ENCODE results near the gene SCO1.
"Not testable (repeated sequence)": the region's sequence is repeated elsewhere in the genome, so short reads cannot be mapped to it uniquely, and the experiment has no call there.

Gene SCO1

DNA sequence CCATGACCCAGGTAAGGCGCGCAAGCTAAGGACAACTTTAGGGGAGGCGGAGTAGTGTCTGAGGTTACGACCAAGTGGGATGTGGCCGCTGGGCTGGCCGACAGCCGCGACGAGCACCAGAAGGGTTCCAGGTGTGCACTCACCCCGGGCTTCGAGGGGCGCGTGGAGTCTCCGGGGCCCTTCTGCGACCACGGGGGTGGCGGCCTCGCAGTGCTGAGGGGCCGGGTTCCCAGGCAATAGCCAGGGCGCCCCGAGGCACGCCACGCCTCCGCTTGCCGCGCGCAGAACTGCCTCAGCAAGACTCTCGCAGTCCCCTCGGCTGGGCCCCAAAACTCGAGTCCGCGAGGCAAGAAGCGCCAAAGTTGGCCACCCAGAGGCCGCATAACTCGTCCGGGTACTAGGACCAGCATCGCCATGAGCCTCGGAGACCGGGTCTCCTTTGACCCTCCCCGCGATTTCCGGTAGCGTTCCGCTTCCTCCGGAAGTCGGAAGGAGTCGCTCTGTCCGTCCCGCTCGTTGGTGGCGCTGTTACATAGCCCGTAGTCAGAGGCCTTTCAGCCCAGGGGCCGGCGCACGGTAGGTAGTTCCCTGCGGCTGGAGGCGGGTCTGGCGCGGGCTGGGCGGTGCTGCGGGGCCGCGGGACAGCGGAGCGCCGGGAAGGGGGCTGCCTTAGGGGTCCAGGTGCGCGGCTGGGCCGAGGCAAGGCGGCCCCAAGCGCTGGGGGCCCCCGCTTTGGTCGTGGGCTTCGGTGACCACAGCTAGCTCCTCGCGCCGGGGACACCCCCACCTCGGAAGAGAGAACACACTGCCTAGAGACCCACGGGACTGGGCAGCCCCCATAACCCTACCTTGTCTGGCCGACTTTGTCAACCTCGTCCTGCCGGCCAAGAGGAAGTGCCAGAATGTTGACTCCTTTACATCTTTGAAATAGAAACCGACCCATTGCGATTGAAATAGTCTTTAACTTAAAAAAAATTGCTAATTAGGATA, at the start of gene SCO1, which contains the start of gene ADPRM:
SCO1 (minus strand) TSS at position 442 of the 990 bp plus-strand sequence; CDS start at position 416, 26 bp downstream.
ADPRM (plus strand) TSS at position 503 of the 990 bp plus-strand sequence. CDS start 7,333 bp downstream, outside the sequence.
- DNase-seq = peak; percentile 93

DNA sequence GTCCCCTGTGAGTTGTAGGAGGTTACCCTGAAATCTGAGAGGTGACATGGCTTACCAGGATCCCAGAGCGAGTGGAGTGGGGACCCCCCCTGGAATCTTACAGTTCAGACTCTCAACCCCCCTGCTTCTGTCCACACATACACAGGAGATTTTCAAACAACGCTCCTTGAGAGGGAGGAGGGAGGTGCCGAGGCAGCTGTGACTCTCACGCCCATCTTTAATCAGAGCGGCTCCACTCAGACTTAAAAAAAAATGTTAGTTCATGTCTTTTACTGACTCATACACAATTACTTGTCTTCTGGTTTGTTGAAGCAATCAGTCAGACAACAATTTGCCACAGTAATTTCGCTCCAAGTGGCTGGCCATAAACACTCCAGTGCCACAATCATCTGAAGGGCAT, 47.9 kb upstream of the SCO1 start:
- DNase-seq = no peak

GRCh38 chr17:10744501-10745000, 47.2 kb upstream of the SCO1 start:
- DNase-seq = no peak

DNA sequence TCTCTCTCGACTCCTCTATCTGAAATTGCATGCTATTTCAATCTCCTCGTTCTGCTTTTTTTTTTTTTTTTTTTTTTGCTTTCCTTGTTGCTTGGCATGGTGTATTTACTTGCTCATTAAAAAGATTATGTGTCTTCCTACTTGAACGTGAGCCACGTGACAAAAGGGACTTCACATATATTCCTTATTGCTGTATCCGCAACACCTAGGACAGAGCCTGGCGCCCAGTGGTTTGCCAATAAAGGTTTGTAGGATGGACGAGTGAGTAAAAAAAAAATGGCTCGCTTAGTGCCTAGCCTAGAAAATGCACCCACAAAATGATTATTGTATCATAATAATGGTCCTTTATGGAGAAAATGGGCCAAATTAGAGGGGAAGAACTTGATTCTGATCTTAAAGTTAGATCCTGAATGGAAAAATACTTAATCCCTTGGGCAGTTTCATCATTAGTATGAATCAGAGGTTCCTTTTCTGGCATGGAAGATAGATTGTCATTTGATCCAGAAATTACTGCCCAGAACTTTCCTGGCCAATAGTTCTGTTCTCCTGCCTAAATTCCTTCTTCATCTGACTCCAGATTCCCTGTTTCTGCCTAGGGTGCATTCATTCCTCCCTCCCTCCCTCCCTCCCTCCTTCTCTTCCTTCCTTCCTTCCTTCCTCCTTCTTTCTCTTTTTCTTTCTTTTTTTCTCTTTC, 46.1 kb upstream of the SCO1 start:
- peak; percentile 54 for DNase-seq

DNA sequence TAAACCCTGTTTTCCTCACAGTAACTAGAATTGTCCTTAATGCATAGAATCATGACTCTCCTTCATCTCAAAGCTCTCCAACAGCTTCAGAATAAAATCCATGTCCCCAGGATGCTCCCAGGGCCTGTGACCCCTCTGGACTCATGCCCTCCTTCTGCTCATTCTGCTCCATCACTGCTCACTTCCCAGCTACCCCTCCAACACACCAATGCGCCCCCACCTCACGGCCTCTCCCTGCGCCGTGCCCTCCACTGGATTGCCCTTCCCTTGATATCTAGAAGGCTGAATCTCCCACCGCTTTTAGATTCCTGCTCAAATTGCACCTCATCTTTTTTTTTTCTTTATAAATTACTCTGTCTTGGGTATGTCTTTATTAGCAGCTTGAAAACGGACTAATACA, 45.1 kb upstream of the SCO1 start:
- DNase-seq = no peak

GRCh38 chr17:10741416-10742135, 44.2 kb upstream of the SCO1 start:
- no peak for DNase-seq

DNA sequence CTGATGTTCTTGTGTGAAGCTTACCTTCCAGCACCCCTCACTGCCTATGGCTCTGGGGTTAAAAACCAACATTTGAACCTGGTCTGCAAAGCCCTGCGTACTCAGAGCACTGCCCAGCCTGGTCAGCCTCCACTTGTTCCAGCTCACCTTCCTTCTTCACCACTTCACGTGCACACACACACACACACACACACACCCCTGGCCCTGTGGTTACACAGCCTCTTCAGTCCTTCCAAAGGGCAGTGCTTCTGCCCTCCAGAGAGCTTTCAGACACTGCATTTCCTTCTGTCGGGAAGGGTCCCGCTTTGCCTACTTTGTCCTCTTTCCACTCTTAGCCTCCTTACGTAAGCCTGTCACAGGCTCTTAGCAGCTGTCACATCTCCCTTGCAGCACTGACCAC, 42.1 kb upstream of the SCO1 start:
- DNase-seq = no peak

GRCh38 chr17:10738521-10739258, 41.4 kb upstream of the SCO1 start:
- no peak for DNase-seq

DNA sequence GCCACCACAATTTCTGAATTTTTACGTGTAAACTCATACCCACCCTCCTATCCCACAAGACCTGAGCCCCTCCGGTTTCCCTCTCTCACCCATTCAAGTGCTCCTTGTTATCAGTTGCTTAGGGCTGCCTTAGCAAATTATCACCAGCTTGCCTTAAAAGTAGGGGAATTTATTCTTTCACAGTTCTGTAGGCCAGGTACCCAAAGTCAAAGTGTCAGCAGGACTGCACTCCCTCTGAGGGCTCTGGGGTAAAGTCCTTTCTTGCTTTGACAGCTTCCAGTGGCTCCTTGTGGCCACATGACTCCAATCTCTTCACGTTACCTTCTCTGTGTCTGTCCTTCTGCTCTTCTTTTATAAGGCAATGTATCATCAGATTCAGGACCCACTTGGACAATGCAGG, 40.4 kb upstream of the SCO1 start:
- no peak for DNase-seq

- peak; percentile 49 for DNase-seq
Measured at GRCh38 chr17:10737168-10737622, 39.9 kb upstream of the SCO1 start.

GRCh38 chr17:10735821-10736220, 38.5 kb upstream of the SCO1 start:
- no peak for DNase-seq

GRCh38 chr17:10735251-10735650, 37.9 kb upstream of the SCO1 start:
- no peak for DNase-seq

DNA sequence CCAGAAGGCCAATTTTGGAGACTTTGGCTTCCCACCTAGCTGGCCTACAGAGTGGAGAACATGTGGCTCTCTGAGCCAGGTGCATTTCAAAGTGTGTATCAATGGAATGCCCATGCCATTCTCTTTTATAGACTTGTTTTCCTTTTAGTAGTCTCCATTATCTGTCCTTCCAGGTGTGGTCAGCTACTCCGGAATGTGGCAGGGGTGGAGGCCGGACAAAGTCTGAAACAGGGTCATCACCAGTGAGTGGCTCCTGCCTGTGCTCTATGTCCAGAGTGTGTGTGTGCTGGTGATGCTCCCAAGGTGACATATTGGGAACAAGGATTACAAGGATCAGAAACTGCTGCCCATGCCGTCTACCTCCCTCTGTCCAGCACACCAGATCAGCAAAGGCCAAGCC, 36.3 kb upstream of the SCO1 start:
- no peak for DNase-seq

- DNase-seq = not testable (repeated sequence)
Measured at GRCh38 chr17:10732121-10732520, 34.8 kb upstream of the SCO1 start.

DNA sequence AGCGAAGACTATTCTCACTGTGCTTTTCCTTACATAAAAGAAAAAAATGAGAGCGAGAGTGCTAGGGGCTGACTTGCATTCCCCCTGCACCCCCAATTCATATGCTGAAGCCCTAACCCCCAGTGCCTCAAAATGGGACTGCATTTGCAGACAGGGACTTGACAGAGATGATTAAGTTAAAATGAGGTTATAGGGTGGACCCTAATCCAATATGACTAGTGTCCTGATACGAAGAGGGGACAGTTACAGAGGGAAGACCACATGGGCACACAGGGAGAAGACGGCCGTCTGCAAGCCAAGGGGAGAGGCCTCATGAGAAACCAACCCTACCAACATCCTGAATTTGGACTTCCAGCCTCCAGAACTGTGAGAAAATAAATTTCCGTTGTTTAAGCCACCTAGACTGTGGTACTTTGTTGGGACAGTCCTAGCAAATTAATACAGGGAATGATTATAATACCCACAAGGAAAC, 34.1 kb upstream of the SCO1 start:
- no peak for DNase-seq

DNA sequence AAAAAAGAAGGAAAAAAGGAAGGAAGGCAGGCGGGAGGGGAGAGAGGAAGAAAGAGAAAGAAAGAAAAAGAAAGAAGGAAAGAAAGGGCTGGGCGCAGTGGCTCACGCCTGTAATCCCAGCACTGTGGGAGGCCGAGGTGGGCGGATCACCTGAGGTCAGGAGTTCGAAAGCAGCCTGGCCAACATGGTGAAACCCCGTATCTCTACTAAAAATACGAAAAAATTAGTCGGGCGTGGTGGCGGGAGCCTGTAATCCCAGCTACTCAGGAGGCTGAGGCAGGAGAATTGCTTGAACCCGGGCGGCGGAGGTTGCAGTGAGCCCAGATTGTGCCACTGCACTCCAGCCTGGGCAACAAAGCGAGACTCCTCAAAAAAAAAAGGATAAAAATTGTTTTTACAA, 32.9 kb upstream of the SCO1 start:
- not testable (repeated sequence) for DNase-seq

DNA sequence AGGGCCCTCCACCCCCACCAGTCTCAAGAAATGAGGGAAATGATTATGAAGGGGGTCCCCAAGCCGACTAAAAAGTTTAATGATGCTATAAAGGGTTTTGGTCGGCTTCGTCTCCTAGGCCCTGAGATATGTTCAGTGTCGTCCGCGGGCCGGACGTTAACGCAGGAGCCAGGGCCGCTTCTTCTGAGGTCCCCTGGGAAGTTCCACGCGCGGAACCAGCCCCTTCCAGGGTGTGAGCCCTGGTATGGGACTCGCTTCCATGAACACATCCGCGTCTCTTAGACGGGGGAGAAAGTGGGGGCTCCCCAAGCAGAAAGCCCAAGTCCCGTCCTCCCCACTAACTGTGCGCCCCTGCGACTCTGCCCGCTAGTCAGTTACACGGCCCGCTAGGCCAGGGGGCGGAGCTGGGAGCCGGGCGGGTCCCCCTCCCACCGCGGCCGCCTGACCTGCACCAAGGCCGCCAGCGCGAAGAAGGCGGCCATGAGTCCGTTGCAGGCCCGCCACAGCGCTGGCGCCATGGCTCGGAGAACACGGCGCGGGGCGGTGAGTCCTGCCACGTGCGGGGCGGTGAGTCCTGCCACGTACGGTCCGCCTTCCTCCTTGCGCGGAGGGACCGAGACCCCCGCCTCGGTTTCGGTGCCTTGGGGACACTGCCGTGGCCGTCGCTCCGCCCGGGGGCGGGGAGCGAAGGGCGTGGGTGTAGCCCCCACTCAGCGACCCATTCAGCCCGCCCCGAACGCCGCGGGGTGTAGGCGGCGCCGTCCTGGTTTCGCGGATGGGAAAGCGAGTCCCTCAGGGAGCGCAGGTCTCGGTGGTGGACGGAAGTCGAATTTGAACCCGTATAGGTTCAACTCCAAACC, 32.2 kb upstream of the SCO1 start, which contains the start of gene TMEM220:
TMEM220 (minus strand) TSS at position 690 of the 860 bp plus-strand sequence; CDS start at position 518, 172 bp downstream.
- peak; percentile 62 for DNase-seq

DNA sequence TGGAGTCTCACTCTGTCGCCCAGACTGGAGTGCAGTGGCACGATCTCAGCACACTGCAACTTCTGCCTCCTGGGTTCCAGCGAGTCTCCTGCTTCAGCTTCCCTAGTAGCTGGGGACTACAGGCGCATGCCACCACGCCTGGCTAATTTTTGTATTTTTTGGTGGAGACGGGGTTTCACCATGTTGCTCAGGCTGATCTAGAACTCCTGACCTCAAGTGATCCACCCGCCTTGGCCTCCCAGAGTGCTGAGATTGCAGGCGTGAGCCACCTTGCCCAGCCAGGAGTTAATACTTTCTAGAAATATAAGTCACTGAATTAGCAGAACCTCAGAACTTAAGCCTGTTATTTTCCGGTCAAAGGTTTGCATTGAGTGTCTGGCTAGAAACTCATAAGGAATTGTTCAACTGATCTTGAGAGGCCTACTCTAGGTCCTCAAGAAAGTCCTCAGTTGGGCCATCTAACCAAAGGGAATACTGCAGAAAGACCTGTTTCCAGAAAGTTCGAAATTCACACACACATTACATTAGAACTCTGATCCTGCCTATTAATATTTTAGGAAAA, 31.1 kb upstream of the SCO1 start:
- no peak for DNase-seq

- DNase-seq = no peak
Measured at GRCh38 chr17:10727192-10727591, 29.9 kb upstream of the SCO1 start.

- no peak for DNase-seq
Measured at GRCh38 chr17:10726196-10726595, 28.9 kb upstream of the SCO1 start.

All from HCEC 1CT (cell line).